GM21825 (cell line): Measurements from ENCODE around the gene ACY1.

Source experiments
- ATAC-seq: cut with Tn5 transposase; IDR thresholded peaks from one replicate; pipeline ENCODE4 v1.9.1; 2021; ENCODE audit warnings: mild to moderate bottlenecking, moderate library complexity; ENCODE audit not compliant: unreplicated experiment

ACY1 gene

GRCh38 chr3:51962854-51963530 lies 20.3 kb upstream of the ACY1 start:
- ATAC-seq, result no peak

- no peak for ATAC-seq
Observed at GRCh38 chr3:51963951-51964451, 19.3 kb upstream of the ACY1 start.

- no peak for ATAC-seq
Observed at GRCh38 chr3:51964521-51964920, 18.8 kb upstream of the ACY1 start.

- no peak for ATAC-seq
Observed at GRCh38 chr3:51966016-51966415, 17.3 kb upstream of the ACY1 start.

DNA sequence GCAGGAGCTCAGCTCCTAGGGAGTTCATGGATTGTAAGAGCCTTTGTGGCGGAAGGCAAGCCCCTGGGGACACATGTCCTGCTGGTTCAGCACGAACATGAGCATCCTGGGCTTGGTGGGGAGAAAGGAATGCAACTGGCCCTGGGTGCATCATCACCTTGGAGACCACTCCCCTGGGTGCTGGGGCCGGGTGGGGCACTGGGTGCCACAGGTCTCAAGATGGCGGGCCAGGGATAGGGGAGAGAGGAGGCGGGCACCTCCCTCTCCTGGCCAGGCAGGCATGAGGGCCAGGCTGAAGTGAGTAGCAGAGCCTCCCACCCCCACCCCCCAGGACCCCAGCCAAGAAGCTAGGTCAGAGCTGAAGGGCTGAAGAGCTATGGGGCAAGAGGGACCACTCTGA lies 16.8 kb upstream of the ACY1 start:
- no peak for ATAC-seq

DNA sequence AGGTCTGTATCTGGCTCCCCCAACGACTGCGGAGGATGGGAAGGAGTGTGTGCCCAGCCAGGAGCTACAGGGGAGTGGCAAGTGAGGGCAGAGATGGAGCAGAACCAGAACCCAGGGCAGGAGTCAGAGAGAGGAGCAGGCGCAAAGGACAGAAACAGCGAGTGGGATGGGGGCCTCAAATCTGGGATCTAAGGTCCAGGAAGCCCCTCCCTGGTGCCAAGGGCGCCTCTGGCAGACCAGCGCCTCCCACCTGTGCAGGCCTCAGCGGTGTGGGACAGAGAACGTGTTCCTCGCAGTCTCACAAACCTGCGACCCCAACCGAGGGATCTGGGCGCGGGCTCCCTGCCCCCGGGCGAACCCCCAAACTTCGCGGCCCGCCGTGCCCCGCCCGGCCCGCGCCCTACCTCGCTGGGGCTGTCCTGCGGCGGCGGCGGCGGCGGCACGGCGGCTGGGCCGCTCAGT lies 16.4 kb upstream of the ACY1 start:
- ATAC-seq, result no peak

DNA sequence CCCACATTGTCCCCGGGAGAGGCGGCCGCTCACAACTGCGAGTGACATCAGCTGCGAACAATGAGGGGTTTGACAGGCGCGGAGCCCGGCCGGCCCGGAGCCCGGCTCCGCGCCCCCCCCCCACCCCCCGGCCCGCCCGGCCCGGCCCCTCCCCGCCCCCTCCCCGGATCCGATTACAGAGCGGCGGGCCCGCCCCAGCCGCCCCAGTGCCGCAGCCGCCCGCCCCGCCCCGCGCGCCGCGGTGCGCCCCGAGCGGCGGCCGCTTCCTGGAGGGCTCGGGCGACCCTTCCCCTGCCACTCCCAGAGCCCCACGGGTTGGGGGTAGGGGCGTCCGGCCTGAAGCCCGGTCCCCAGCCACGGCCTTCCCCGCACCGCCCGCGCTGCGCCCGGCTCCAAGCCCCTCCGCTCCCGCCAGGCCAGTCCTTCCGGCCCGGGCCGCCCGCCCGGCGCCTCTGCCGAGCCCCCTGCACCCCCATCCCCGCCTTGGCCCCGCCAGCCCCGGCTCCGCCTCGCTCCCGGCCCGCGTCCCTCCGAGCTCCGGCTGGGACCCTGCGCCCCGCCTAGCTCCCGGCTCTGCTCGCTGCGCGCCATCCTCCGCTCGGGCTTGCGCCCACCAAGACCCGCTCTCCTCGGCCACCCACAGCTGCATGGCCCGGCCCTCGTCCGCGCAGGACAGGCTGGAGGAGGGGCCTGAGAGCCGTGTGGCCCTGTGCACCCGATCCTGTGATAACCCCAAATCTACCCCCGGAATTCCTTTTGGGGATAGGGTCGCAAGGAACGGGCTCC lies 15.8 kb upstream of the ACY1 start, which contains the start of gene PCBP4:
Gene PCBP4, minus strand, starts transcription at position 71 of the 786 bp plus-strand sequence. CDS start 6,214 bp downstream, outside the sequence.
- peak; percentile 41 for ATAC-seq

GRCh38 chr3:51968170-51968775 lies 15.1 kb upstream of the ACY1 start:
- no peak for ATAC-seq

DNA sequence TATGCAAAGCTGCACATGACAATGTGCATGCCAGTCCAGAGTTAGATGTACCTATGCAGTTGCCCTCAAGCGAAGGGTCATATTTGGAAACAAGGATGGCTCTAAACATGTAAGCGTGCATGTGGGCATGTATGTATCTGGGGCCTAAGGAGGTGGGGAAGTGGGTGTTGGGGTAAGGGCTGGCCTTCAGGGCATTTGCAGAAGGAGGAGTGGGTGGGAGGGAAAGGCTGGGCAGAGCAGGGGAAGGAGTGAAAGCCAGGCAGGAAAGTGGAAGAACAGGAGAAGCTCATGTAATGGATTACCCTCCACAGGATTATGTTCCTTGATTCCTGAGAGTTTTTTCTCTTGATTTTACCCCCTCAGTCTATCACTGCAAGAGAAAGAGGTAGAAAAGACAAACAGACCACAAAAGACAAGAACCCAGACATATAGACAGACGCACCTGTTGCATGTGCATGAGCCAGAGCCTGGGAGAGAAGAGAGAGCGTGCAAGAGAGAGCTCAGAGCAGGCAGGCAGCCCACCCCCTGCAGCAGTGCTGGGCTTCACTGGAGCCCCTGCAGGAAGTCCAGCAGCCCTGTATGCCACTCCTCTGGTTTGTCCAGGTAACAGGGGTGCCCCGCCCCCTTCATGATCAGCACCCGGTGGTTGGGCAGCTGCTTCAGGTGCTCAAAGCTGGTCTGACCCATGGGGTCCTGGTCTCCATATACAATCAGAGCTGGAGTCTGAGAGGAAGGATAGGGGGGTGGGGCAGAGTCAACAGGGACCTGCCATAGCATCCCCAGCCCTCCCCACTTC lies 14.3 kb upstream of the ACY1 start:
- ATAC-seq, result no peak

- ATAC-seq, result no peak
Observed at GRCh38 chr3:51969841-51970240, 13.5 kb upstream of the ACY1 start.

GRCh38 chr3:51970606-51971300 lies 12.6 kb upstream of the ACY1 start:
- ATAC-seq, result no peak

DNA sequence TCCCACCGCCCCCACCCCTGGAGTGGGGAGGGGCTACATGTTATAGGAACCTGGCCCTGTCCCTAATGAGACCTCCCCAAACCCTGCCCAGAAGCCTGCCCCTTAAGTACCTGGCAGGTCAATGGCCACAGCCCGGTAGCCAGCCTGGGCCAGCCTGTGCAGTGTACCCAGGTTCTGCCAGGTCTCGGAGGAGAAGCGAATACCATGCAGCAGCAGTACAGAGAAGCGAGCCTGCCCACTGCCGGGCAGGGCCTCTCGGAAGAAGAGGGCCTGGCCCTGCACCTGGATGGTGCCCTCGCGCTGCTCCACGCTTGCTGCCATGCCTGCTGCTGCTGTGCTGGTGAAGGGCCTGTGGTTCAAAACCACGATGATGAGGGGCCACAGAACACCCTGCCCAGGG lies 12.0 kb upstream of the ACY1 start:
- no peak for ATAC-seq

DNA sequence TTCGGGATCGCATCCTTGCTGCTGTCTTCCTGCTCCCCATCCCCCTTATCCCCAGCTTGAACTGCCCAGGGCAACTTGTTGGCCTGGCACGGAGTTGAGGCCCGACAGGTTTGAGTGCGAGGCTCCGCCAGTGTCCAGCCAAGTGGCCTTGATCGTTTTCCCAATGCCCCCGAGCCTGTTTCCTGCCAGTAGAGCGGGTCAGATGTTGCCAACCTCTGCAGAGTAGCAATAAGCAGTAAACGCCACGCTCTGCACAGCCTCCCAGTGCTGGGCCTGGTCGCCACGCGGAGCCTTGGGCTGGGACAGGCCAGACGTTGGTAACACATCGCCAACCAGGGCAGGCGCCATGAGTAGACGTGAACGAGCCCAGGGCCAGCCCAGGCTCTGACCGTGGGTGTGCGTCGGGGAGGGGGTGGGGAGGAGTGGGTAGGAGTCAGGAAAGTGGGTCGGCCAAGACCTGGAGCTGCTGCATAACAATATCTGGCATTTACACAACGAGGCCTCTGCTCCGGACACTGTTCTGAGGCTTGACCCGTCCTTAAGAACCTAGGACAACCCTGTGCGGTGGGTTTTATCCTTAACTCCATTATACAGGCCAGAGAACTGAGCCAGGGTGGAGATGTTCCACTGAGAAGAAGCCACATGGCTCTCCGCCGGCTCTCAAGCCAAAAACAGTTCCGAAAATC lies 8.9 kb upstream of the ACY1 start:
- ATAC-seq, result peak; percentile 6

DNA sequence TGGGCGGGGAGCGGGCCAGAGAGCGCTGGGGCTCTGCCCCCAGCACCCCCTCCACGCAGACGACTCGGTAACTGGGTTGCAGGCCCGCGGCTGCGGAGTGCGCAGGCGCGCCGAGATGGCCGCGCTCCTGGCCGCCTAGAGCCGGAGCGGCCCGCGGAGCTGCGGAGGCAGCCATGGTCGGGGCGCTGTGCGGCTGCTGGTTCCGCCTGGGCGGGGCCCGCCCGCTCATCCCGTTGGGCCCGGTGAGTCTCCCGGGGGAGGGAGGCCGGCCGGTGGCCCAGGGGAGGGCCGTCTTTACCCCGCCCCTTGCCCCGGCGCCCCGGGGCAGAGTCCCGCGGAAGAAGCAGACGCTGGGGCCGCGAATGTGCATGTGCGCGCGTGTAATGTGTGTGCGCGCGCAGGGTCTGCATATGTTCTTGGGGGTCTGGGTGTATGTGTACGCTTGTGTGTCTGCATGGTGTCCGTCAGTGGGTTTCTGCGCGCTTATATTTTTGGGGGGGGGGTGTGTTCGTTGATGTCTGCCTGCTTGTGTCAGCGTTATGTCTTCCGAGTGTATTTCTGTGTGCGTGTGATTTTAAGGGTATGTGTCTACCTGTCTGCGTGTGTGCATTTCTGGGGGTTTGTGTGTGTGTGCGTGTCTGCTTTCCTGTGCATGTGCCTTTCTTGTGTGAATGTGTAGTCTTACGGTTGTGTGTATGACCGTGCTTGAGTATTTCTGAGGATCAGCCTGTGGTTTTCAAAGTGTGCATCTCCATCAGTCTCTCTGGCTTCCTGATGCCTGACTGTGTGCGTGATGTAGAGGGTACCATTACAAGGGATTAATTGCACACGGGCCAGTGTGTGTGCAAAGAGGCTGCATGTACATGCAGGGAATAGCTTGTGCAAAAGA lies 8.1 kb upstream of the ACY1 start, which contains the start of gene ABHD14A:
Gene ABHD14A, plus strand, starts transcription at position 102 of the 889 bp plus-strand sequence. Its CDS starts 72 bp downstream, at position 174.
- ATAC-seq, result peak; percentile 58

DNA sequence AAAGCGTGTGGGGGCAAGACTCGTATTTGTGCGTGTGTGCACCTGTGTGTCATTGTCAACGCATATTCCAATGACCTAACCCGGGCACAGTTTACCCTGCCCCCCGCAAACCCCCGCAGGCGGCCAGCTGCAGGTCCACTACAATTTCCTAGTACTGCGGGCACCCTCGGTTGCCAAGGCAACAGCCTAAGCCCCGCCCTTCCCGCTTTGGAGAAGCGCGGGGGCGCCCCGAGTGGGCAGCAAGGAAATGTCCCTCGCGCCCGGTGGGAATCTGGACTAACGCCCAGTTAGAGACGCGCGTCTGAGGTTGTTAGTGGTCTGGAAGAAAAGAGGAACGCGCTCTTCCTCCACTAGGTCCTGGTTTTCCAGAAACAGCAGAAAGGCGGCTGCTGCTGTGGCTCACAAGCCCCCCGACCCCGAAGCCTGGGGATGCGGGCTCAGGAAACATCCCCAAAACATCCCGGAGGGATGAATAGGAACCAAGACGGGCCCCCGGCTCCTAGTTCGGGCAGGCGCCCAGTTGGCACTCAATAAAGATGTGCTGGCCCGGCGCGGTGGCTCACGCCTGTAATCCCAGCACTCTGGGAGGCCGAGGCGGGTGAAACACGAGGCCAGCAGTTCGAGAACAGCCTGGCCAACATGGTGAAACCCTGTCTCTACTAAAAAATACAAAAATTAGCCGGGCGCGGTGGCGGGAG lies 7.3 kb upstream of the ACY1 start:
- ATAC-seq, result no peak

DNA sequence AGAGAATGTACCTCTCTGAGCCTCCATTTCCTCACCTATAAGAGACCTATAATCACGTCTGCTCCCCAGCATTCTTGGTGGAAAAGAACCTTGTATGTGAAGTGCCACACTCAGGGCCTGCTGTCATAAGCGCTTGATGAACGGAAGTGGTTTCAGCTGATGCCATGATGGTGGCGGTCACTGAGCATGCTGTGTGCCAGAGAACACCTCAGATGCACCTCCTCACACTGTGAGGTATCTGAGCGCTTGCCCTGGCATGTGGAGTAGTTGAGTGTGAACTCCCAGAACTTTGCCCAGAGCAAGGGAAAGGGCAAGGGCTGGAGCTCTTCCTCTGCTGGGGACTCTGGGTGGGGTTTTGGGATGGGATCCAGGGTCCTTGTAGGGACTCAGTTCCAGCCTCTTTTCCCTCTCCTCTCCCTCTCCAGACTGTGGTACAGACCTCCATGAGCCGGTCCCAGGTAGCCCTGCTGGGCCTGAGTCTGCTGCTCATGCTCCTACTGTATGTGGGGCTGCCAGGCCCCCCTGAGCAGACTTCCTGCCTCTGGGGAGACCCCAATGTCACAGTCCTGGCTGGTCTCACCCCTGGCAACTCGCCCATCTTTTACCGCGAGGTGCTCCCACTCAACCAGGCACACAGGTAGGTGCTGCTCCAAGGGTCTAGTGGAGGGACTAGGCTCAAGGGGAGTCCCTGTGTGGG lies 5.7 kb upstream of the ACY1 start:
- ATAC-seq, result no peak

DNA sequence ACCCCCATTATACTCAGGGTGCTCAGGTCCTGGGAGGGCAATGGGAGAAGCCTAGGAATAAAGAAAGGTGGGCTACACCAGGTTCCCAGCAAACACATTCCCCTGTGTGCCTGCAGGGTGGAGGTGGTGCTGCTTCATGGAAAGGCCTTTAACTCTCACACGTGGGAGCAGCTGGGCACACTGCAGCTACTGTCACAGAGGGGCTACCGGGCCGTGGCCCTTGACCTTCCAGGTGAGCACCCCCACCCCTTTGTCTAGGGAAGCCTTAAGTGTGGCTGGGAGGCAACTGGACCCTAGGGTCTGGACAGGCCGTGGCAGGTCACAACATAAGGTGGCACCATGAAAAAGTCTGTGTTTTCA lies 5.2 kb upstream of the ACY1 start:
- ATAC-seq, result no peak
